PC-3 (cell line): ENCODE measurements around the gene ZFHX3. TPM values are rescaled to one million over a fixed set of nuclear protein-coding genes. Genes with fewer than 3 reads are reported as not detected.

Experiments used
- ATAC-seq: fragments of 200-7000 bp; cut with Tn5 transposase; 2 replicates; pipeline ENCODE4 v1.9.1; 2020; ENCODE audit warnings: mild to moderate bottlenecking, moderate library complexity
- BruUV-seq: library from RNA; stranded (reverse); fragments of 400-500 nt; replicated peaks from 2 replicates; lab custom pipeline; 2021; lab: Mats Ljungman, UMichigan
- CTCF ChIA-PET: fragments of 300-600 bp; sonication (Branson Sonifier 250); formaldehyde crosslinking; loops from one replicate; lab custom pipeline; 2022; ENCODE audit warnings: antibody characterized with exemption; lab: Charles Lee
- POLR2A ChIA-PET: fragments of 300-600 bp; sonication (Branson Sonifier 250); formaldehyde crosslinking; loops from one replicate; lab custom pipeline; 2022; ENCODE audit warnings: antibody characterized with exemption; ENCODE audit not compliant: unreplicated experiment; lab: Charles Lee
- DNase-seq: peaks from one replicate; pipeline ENCODE4 v3.0.0-alpha.2; 2015
- H2AFZ ChIP-seq: fragments of 300-600 bp; sonication (generic); 2 replicates; pipeline ENCODE4 v1.6.0; 2016; ENCODE audit warnings: antibody characterized with exemption, low read length
- H3F3A ChIP-seq: fragments of 300-600 bp; sonication (generic); one replicate; pipeline ENCODE4 v1.6.0; 2017; ENCODE audit warnings: antibody characterized with exemption, low read length, control low read depth, mild to moderate bottlenecking; ENCODE audit not compliant: unreplicated experiment
- H3K27ac ChIP-seq: fragments of 300-600 bp; sonication (generic); 2 replicates; pipeline ENCODE4 v1.5.1; 2016; ENCODE audit warnings: mild to moderate bottlenecking, low read length
- H3K27me3 ChIP-seq: fragments of 300-600 bp; sonication (generic); 2 replicates; pipeline ENCODE4 v1.6.1; 2016; ENCODE audit warnings: low read length, mixed read lengths
- H3K36me3 ChIP-seq: fragments of 300-600 bp; sonication (generic); 2 replicates; pipeline ENCODE4 v1.6.1; 2016; ENCODE audit warnings: low read depth, mixed run types, low read length, mixed read lengths
- H3K4me1 ChIP-seq: fragments of 300-600 bp; sonication (generic); 2 replicates; pipeline ENCODE4 v1.5.1; 2016; ENCODE audit warnings: low read length; ENCODE audit not compliant: insufficient read depth
- H3K4me2 ChIP-seq: fragments of 300-600 bp; sonication (generic); 2 replicates; pipeline ENCODE4 v1.6.0; 2016; ENCODE audit warnings: low read length
- H3K4me3 ChIP-seq: fragments of 300-600 bp; sonication (generic); 2 replicates; pipeline ENCODE4 v1.5.1; 2016; ENCODE audit warnings: mild to moderate bottlenecking, low read length, mixed read lengths
- H3K79me2 ChIP-seq: fragments of 300-600 bp; sonication (generic); 2 replicates; pipeline ENCODE4 v1.6.1; 2017; ENCODE audit warnings: low read length, mixed read lengths
- H3K9ac ChIP-seq: fragments of 300-600 bp; sonication (generic); 2 replicates; pipeline ENCODE4 v1.6.0; 2016; ENCODE audit warnings: mild to moderate bottlenecking, low read length
- H3K9me2 ChIP-seq: fragments of 300-600 bp; sonication (generic); replicated peaks from 2 replicates; pipeline ENCODE4 v1.6.1; 2016; ENCODE audit warnings: mixed run types, low read length, mixed read lengths
- H3K9me3 ChIP-seq: fragments of 300-600 bp; sonication (generic); 2 replicates; pipeline ENCODE4 v1.6.1; 2016; ENCODE audit warnings: low read length, mixed read lengths
- H4K20me1 ChIP-seq: fragments of 300-600 bp; sonication (generic); 2 replicates; pipeline ENCODE4 v1.6.1; 2016; ENCODE audit warnings: low read length, mixed read lengths
- CTCF ChIP-seq: fragments of 300-600 bp; sonication (generic); conservative IDR thresholded peaks from 2 replicates; pipeline ENCODE4 v1.5.1; 2017; ENCODE audit warnings: antibody characterized with exemption, low read depth, mild to moderate bottlenecking, low read length
- EZH2 ChIP-seq: fragments of 300-600 bp; sonication (generic); IDR thresholded peaks from one replicate; pipeline ENCODE4 v1.6.1; 2017; ENCODE audit warnings: antibody characterized with exemption, mild to moderate bottlenecking, low read length; ENCODE audit not compliant: unreplicated experiment
- EZH2phosphoT487 ChIP-seq: fragments of 300-600 bp; sonication (generic); IDR thresholded peaks from 2 replicates; pipeline ENCODE4 v1.6.1; 2018; ENCODE audit warnings: mild to moderate bottlenecking, antibody characterized with exemption, low read length, borderline replicate concordance
- intact Hi-C: fragments of 100-400 bp; cut with micrococcal nuclease; formaldehyde crosslinking; loops from 2 replicates; pipeline ENCODE4 v1.9.0; 2023
- total RNA-seq: library from RNA; depleted of rRNA; stranded (reverse); fragments of >200 nt; gene quantifications from 2 replicates; pipeline ENCODE4 v1.2.3, GENCODE V29; 2014

ZFHX3 gene
- total RNA-seq, 1 experiment from 2014 or later: 3.5 TPM

DNA sequence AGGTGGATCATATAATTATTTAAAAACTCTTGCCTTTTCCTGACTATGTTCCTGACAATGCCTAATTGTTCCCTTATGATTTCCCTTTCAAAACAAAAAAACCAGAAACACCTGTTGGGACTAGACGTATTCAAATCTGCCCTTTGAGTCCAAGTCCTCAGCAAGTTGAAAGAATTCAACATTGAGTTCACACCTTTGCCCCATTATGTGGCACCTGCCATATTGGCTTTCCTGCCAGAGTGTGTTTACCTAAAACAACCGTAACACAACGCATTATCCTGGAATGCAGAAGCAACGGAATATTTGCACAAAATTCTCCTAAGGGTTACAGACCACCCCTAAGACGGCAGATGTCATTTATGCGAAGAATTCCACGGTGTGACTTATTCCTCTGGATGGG is 105.9 kb downstream of the ZFHX3 start:
- TF ChIP-seq CTCF (no peak), EZH2phosphoT487 (no peak), EZH2 (no peak)
- H3K36me3 ChIP-seq: no peaks in the 10 kb centered on the region
- H4K20me1 ChIP-seq: no peaks in the 10 kb centered on the region
- H3K27me3 ChIP-seq: no peaks in the 10 kb centered on the region
- peaks cover 49% of the 10 kb centered on the region for H3K79me2 ChIP-seq
- no peaks in the 10 kb centered on the region for H3F3A ChIP-seq
- H3K4me2 ChIP-seq: no peak overlapping the region
- H3K9me3 ChIP-seq: no peaks in the 10 kb centered on the region
- H2AFZ ChIP-seq: no peak overlapping the region
- H3K4me3 ChIP-seq: no peak overlapping the region
- H3K9ac ChIP-seq: no peak overlapping the region
- DNase-seq (no peak), ATAC-seq (no peak)
- POLR2A ChIA-PET: no interaction called here
- peaks cover 33% of the 10 kb centered on the region for H3K4me1 ChIP-seq
- H3K9me2 ChIP-seq: no peaks in the 10 kb centered on the region
- no peak overlapping the region for H3K27ac ChIP-seq
- CTCF ChIA-PET: no interaction called here
- no TSS peak for BruUV-seq
- intact Hi-C loops: no loop called here

- H3K4me1 ChIP-seq: peaks cover 35% of the 10 kb centered on the region
- no peaks in the 10 kb centered on the region for H3K27me3 ChIP-seq
- no peak overlapping the region for H3K4me2 ChIP-seq
- ATAC-seq (no peak), DNase-seq (no peak)
- H2AFZ ChIP-seq: no peak overlapping the region
- no peaks in the 10 kb centered on the region for H4K20me1 ChIP-seq
- H3K9me2 ChIP-seq: no peaks in the 10 kb centered on the region
- no peak overlapping the region for H3K4me3 ChIP-seq
- no peak for TF ChIP-seq EZH2phosphoT487
- TF ChIP-seq CTCF: no peak
- no peak for TF ChIP-seq EZH2
- POLR2A ChIA-PET: no interaction called here
- no TSS peak for BruUV-seq
- intact Hi-C loops: no loop called here
- CTCF ChIA-PET: no interaction called here
- H3K27ac ChIP-seq: no peak overlapping the region
- no peaks in the 10 kb centered on the region for H3F3A ChIP-seq
- H3K79me2 ChIP-seq: peaks cover 57% of the 10 kb centered on the region
- H3K9ac ChIP-seq: no peak overlapping the region
- no peaks in the 10 kb centered on the region for H3K9me3 ChIP-seq
- H3K36me3 ChIP-seq: no peaks in the 10 kb centered on the region
These were observed 107.0 kb downstream of the ZFHX3 start for GRCh38 chr16:72940886-72941285.

DNA sequence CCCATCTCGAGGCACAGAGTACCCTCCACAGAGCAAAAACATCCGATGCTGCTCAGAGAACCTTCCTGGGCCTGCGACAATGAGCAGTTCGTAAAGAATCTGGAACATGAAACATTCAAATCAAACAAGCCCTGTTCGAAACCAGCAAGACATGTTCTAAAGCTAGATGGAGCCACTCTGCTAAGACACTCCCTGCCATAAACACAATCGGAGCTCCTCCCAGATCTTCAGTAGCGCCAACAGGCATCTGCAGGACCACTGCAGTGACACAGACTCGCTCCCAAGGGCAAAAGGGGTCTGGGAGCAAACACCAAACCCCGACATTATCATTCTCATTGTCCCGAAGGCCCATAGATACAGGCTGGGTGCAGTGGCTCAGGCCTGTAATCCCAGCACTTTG is 108.7 kb downstream of the ZFHX3 start:
- H3K9ac ChIP-seq: peak overlapping the region; percentile 43
- no peak overlapping the region for H3K4me3 ChIP-seq
- intact Hi-C loops: no loop called here
- peak; percentile 64 for ATAC-seq
- no TSS peak for BruUV-seq
- POLR2A ChIA-PET: no interaction called here
- H3K27ac ChIP-seq: peak overlapping the region; percentile 89
- H3K36me3 ChIP-seq: no peaks in the 10 kb centered on the region
- CTCF ChIA-PET: no interaction called here
- no peaks in the 10 kb centered on the region for H3K9me3 ChIP-seq
- peak overlapping the region; percentile 81 for H3K4me2 ChIP-seq
- H2AFZ ChIP-seq: peak overlapping the region; percentile 76; the same call in 1 of the 2 replicates
- H3K27me3 ChIP-seq: no peaks in the 10 kb centered on the region
- H4K20me1 ChIP-seq: no peaks in the 10 kb centered on the region
- no peaks in the 10 kb centered on the region for H3K9me2 ChIP-seq
- peak; percentile 56 for DNase-seq
- H3F3A ChIP-seq: no peaks in the 10 kb centered on the region
- H3K79me2 ChIP-seq: peaks cover 54% of the 10 kb centered on the region
- TF ChIP-seq EZH2phosphoT487 (no peak), CTCF (peak; percentile 28)
- peaks cover 26% of the 10 kb centered on the region for H3K4me1 ChIP-seq
